ENCODE results near the gene LYZL4.

The LYZL4 gene

GRCh38 chr3:42371776-42372175 is 38.6 kb downstream of the LYZL4 start:
- FAIRE-seq = no peak

- FAIRE-seq = no peak
Measured at GRCh38 chr3:42369832-42370231, 40.6 kb downstream of the LYZL4 start.

GRCh38 chr3:42369304-42369703 is 41.1 kb downstream of the LYZL4 start:
- FAIRE-seq = no peak

GRCh38 chr3:42368861-42369260 is 41.5 kb downstream of the LYZL4 start:
- FAIRE-seq = no peak

- no peak for FAIRE-seq
Measured at GRCh38 chr3:42367903-42368302, 42.5 kb downstream of the LYZL4 start.

GRCh38 chr3:42366550-42366949 is 43.9 kb downstream of the LYZL4 start:
- no peak for FAIRE-seq

- FAIRE-seq = no peak
Measured at GRCh38 chr3:42357335-42357734, 53.1 kb downstream of the LYZL4 start.

GRCh38 chr3:42355612-42356011 is 54.8 kb downstream of the LYZL4 start:
- no peak for FAIRE-seq

- no peak for FAIRE-seq
Measured at GRCh38 chr3:42353631-42354030, 56.8 kb downstream of the LYZL4 start.

GRCh38 chr3:42351207-42351606 is 59.2 kb downstream of the LYZL4 start:
- no peak for FAIRE-seq

GRCh38 chr3:42349765-42350594 is 60.4 kb downstream of the LYZL4 start:
- FAIRE-seq = no peak

GRCh38 chr3:42347928-42348327 is 62.5 kb downstream of the LYZL4 start:
- FAIRE-seq = no peak

Data from colon (tissue), 2 donors.